Measurements from ENCODE around the gene ST3GAL5.

ST3GAL5 gene

DNA sequence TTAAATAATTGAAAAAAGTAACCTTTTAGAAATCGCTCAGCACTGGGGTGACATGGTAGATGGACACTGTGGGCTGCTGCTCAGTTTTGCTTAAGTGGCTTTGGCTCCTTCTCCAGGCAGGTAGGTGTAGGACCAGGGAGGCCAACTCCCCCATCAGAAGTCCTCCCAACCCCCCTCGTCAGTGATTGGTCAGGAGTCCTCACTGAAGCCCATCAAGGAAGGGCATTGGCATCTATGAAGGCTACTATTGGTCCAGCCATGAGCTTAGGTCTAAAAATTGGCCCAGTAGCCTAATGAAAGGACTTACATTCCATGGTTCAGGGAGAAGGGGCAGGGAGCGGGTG is 34.7 kb downstream of the ST3GAL5 start:
- TF ChIP-seq, protein P1, sequence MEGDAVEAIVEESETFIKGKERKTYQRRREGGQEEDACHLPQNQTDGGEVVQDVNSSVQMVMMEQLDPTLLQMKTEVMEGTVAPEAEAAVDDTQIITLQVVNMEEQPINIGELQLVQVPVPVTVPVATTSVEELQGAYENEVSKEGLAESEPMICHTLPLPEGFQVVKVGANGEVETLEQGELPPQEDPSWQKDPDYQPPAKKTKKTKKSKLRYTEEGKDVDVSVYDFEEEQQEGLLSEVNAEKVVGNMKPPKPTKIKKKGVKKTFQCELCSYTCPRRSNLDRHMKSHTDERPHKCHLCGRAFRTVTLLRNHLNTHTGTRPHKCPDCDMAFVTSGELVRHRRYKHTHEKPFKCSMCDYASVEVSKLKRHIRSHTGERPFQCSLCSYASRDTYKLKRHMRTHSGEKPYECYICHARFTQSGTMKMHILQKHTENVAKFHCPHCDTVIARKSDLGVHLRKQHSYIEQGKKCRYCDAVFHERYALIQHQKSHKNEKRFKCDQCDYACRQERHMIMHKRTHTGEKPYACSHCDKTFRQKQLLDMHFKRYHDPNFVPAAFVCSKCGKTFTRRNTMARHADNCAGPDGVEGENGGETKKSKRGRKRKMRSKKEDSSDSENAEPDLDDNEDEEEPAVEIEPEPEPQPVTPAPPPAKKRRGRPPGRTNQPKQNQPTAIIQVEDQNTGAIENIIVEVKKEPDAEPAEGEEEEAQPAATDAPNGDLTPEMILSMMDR (conservative IDR thresholded peaks at IDR 0.05), result no peak
- H3K27ac ChIP-seq, result no peak overlapping the region

DNA sequence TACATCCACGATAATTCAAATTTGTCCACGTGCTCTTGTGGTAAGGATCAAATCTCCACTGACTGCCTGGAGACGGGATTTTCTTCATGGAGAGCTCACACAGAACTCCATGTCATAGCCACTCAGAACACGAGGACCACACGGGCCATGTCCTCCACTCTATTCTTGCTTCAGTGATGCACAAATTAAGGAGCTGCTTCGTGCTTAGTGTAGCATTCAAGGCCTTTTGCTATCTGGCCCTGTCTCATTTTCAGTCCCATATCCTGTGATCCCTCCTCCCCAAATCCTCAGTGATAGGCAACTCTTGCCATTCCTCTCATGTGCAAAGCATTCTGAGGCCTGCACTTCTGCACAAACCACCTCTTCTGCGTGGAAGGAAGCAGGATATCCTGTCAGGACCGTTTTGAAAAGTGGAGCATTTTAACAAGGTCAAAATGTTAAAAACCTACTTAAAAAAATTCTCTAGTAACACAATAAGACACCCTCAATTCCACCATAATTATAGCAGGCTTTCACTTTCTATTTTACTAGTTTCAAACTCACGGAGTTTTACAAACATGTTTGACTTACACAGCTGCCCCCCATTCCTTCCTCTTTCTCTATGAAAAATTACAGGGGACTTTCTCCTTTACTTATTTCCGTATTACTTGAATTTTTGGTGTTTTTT is 35.2 kb downstream of the ST3GAL5 start:
- TF ChIP-seq, protein P1 (conservative IDR thresholded peaks at IDR 0.05), result no peak
- H3K27ac ChIP-seq, result no peak overlapping the region

DNA sequence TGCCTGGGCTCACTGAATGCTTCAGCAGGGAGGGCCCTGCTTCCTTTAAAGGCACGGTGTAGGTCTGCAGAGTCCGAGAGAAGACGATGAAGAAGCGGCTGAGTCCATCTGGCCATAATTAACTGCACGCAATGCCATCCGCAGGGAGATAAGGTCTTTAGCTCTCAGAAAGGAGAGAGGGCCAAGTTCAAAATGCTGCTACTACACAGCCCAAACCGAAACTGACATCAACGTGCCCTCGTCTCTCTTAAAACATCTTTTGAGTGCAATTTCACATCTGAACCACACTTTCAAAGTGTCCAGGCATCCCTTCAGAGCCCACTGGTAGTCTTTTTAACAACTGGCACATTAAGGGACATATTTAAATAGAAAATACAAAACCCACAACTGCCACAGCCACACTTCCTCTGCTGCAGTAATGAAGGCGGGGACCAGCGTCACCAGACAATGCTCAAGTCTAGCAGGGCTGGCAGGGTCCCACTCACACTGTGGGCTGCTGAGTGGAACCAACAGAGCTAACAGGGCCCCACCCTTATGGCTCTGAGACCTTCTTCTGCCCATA is 35.8 kb downstream of the ST3GAL5 start:
- TF ChIP-seq, protein P1 (conservative IDR thresholded peaks at IDR 0.05), result no peak
- H3K27ac ChIP-seq, result no peak overlapping the region

DNA sequence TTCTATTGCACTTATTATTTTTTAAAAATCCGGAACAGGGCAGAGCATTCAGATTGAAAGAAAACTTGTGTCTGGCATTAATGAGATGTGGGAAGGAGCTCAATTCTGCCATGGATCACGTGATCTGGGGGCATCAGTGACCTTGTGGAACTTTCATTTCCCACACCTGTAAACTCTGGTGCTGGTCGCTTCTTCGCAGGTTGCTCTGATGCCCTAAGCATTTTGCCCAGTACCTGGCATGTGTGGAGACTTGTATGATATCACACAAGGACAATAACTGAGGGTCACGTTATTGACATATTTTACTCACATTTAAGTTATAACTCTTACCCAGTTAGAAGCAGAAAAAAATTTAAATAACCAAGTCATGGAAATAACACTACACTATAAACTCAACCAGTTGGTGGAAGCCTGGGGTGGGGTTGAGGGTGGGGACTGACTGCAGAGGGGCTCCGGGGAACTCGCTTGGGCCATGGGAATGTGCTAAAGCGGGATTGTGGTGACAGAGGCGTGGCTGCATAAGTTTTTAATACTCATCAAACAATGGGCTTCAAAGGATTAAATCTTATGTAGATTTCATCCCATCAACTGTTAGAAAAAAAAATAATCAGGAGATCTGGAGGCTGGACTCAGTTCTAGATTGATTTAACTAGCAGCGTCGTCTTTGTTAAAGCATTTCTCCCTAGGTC is 36.5 kb downstream of the ST3GAL5 start:
- TF ChIP-seq, protein P1 (conservative IDR thresholded peaks at IDR 0.05), result no peak
- H3K27ac ChIP-seq, result no peak overlapping the region

DNA sequence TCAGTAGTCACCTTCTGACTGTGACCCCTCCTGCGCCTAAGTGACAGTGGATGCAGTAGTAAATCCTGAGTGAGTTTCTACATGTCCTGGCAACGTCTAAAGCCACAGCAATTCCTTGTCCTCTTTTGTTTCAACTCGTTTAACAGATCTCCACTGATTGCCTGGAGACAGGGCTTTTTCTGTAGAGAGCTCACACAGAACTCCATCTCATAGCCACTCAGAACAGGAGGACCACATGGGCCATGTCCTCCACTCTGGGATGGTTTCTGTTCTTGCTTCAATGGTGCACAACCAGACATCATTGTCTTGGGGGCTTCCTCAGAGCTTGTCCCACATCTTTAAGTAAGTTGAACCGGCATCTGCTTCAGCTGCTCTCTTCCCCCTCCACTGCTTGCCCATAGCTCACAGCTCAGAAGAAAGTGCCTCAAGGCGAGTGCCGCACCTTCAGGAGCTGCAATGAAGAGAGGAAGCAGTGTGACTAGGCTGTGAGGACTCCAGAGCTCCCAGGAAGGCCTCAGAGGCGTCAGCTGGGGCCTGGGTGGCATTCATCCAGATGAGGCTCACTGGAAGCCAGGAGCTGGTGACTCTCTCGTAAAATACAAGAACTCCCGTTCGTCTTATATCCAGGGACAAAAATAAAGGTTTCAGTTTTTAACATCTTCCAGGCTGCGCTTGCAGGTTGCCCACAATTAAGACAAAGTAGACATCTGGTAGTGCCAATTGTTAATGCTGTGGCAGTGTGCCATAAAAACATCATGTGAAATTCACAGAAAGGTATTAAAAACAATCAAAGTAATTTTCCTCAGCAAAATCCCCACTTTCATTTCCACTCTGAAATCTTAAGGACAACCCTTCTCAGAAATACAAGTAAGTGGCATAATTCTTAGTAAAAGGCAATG is 37.3 kb downstream of the ST3GAL5 start:
- TF ChIP-seq, protein P1 (conservative IDR thresholded peaks at IDR 0.05), result no peak
- H3K27ac ChIP-seq, result no peak overlapping the region

DNA sequence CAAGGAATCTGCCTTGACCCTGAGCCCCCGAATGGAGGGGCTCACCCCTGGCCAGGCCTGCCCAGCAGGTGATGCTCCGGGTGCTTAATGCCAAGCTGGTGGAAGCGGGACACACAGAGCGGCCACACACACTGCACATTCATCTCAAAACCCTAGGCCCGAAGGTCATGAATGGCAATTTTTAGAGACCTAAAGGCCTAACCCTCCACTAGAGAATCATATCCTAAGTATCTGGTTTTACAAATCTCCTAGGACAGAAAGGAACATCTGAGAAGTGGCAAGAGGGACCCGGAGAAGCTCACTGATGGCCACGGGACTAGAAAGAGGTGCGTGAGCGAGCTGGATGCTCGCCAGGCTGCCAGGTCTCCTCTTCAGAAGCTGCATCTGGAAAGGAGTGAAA is 38.3 kb downstream of the ST3GAL5 start:
- TF ChIP-seq, protein P1 (conservative IDR thresholded peaks at IDR 0.05), result no peak
- no peak overlapping the region for H3K27ac ChIP-seq

DNA sequence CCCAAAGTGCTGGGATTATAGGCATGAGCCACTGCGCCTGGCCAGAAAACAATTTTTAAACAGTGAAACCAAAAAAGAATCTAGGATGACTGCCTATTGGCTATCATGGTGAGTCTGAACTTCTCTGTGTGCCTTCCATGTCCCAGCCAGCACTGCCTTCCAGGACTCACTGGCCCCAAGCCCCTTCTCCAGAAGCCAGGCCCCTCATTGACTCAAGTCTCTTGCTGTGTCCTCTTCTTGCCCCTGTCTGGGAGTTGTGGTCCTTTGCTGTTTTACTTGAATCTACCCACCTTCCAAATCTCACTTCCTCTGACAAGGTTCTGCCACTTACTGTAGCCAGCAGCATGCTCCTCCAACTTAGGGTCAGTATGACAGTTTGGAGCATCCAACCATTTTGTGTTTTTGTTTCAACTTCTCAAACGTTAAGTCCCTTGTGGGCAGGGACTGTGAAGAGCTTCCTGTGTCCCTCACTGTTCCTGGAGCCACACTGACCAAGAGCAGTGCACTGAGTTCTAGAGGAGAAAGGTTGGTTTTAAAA is 41.7 kb downstream of the ST3GAL5 start:
- no peak overlapping the region for H3K27ac ChIP-seq
- TF ChIP-seq, protein P1 (conservative IDR thresholded peaks at IDR 0.05), result no peak

Data from VCaP (cell line).